BLaER1 treated with 17β-estradiol and CSF1 and Interleukin-3, amounts not matched to agents 10 nM and 100 nM (cell line): ENCODE data around the gene DENND6A.
"Not testable (repeated sequence)": the region's sequence is repeated elsewhere in the genome, so short reads cannot be mapped to it uniquely, and the experiment has no call there.

ENCODE experiments used
- H3K27ac ChIP-seq, 11 experiments: shearing (Covaris generic); formaldehyde crosslinking; 2 replicates each; pipeline ENCODE4 v1.8.1; 2022
- H3K27me3 ChIP-seq, 11 experiments: shearing (Covaris generic); formaldehyde crosslinking; 2 replicates each; pipeline ENCODE4 v1.8.1; 2022
- H3K36me3 ChIP-seq, 11 experiments: shearing (Covaris generic); formaldehyde crosslinking; 2 replicates each; pipeline ENCODE4 v1.8.1; 2022
- H3K4me1 ChIP-seq, 10 experiments: shearing (Covaris generic); formaldehyde crosslinking; 2 replicates each; pipeline ENCODE4 v1.8.1; 2022
- H3K4me2 ChIP-seq, 11 experiments: shearing (Covaris generic); formaldehyde crosslinking; 2 replicates each; pipeline ENCODE4 v1.8.1; 2022
- H3K4me3 ChIP-seq, 10 experiments: shearing (Covaris generic); formaldehyde crosslinking; 2 replicates each; pipeline ENCODE4 v1.8.1; 2022
- H3K9ac ChIP-seq, 11 experiments: shearing (Covaris generic); formaldehyde crosslinking; 2 replicates each; pipeline ENCODE4 v1.8.1; 2022
- H3K9me3 ChIP-seq, 11 experiments: shearing (Covaris generic); formaldehyde crosslinking; replicated peaks in 1 of 11; 2 replicates each; pipeline ENCODE4 v1.8.1; 2022
- H4K20me1 ChIP-seq, 11 experiments: shearing (Covaris generic); formaldehyde crosslinking; 2 replicates each; pipeline ENCODE4 v1.8.1; 2022
- Cebpa-rat ChIP-seq, 11 experiments: shearing (Covaris generic); IDR thresholded peaks; 2 replicates each; pipeline ENCODE4 v1.8.1; 2022

The DENND6A gene

GRCh38 chr3:57634259-57634658 is 58.6 kb downstream of the DENND6A start:
- not testable (repeated sequence) for H3K4me1 ChIP-seq, H3K27me3 ChIP-seq, H3K9me3 ChIP-seq, H3K4me2 ChIP-seq, H4K20me1 ChIP-seq, H3K9ac ChIP-seq, H3K27ac ChIP-seq, H3K4me3 ChIP-seq
- peak in 3 of 11 experiments; percentile 19 to 59 (median 42); a peak in 3 of 22 replicates for TF ChIP-seq Cebpa-rat (IDR thresholded peaks at IDR 0.05)
- H3K36me3 ChIP-seq, result peaks cover 87 to 98% (median 90%) of the 10 kb centered on the region in 11 experiments

- no peak for TF ChIP-seq Cebpa-rat (IDR thresholded peaks at IDR 0.05)
- peaks cover 84 to 99% (median 95%) of the 10 kb centered on the region in 11 experiments for H3K36me3 ChIP-seq
These were observed 64.9 kb downstream of the DENND6A start for GRCh38 chr3:57627976-57628375.

GRCh38 chr3:57624801-57625200 is 68.1 kb downstream of the DENND6A start:
- no peak overlapping the region for H3K27ac ChIP-seq
- no peaks in the 10 kb centered on the region for H4K20me1 ChIP-seq
- H3K36me3 ChIP-seq, result peaks cover 56 to 93% (median 78%) of the 10 kb centered on the region in 11 experiments
- H3K9me3 ChIP-seq, result no peaks in the 10 kb centered on the region
- H3K4me1 ChIP-seq, result no peaks in the 10 kb centered on the region
- H3K4me2 ChIP-seq, result no peak overlapping the region
- no peak overlapping the region for H3K4me3 ChIP-seq
- no peaks in the 10 kb centered on the region for H3K27me3 ChIP-seq
- no peak overlapping the region for H3K9ac ChIP-seq
- TF ChIP-seq Cebpa-rat (IDR thresholded peaks at IDR 0.05), result no peak

More at GRCh38 chr3:57627976-57628375, 64.9 kb downstream of the DENND6A start:
- Histone ChIP-seq H3K9ac (no peak overlapping the region), H3K4me3 (no peak overlapping the region), H3K9me3 (no peaks in the 10 kb centered on the region), H3K27me3 (no peaks in the 10 kb centered on the region), H3K27ac (no peak overlapping the region), H4K20me1 (no peaks in the 10 kb centered on the region), H3K4me1 (no peaks in the 10 kb centered on the region), H3K4me2 (no peak overlapping the region)

DNA sequence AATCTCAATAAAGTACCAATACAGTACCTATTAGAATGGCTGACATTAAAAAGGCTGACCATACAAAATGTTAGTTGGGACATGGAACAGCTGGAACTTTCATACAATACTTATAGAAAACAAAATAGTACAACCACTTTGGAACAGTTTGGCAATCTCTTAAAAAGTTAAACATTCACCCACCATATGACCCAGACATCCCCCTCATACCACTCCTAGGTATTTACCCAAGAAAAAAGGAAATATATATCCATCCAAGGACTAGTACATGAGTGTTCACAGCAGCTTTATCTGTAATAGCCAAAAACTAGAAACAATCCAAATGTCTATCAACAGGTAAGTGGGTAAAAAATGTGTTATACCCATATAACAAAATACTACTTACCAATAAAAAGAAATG is 70.5 kb downstream of the DENND6A start:
- Histone ChIP-seq H3K4me1 (no peaks in the 10 kb centered on the region), H3K9ac (no peak overlapping the region), H3K4me2 (no peak overlapping the region), H3K36me3 (peaks cover 48 to 88% (median 66%) of the 10 kb centered on the region in 11 experiments), H3K4me3 (no peak overlapping the region), H4K20me1 (no peaks in the 10 kb centered on the region), H3K27ac (no peak overlapping the region), H3K27me3 (no peaks in the 10 kb centered on the region), H3K9me3 (peaks cover 0 to 9% (median 4%) of the 10 kb centered on the region in 11 experiments; a peak in 7 of 22 replicates)
- no peak for TF ChIP-seq Cebpa-rat (IDR thresholded peaks at IDR 0.05)

GRCh38 chr3:57617739-57618138 is 75.1 kb downstream of the DENND6A start:
- Histone ChIP-seq H3K27me3 (no peaks in the 10 kb centered on the region), H4K20me1 (no peaks in the 10 kb centered on the region), H3K4me2 (no peak overlapping the region), H3K9me3 (peaks cover 0 to 9% (median 4%) of the 10 kb centered on the region in 11 experiments; a peak in 7 of 22 replicates), H3K27ac (no peak overlapping the region), H3K36me3 (peaks cover 10 to 47% (median 23%) of the 10 kb centered on the region in 11 experiments; a peak in 20 of 22 replicates), H3K4me1 (peaks cover 0 to 15% (median 0%) of the 10 kb centered on the region in 10 experiments; a peak in 7 of 20 replicates), H3K4me3 (no peak overlapping the region), H3K9ac (no peak overlapping the region)
- TF ChIP-seq Cebpa-rat (IDR thresholded peaks at IDR 0.05), result no peak

- no peak for TF ChIP-seq Cebpa-rat (IDR thresholded peaks at IDR 0.05)
- no peaks in the 10 kb centered on the region for H4K20me1 ChIP-seq
- H3K9ac ChIP-seq, result 0 out of 22 replicates have a peak overlapping the region, but pooled peaks of 1 of the 11 experiments have one; percentile 38
- peaks cover 0 to 16% (median 6%) of the 10 kb centered on the region in 11 experiments; a peak in 10 of 22 replicates for H3K9me3 ChIP-seq
- H3K4me3 ChIP-seq, result no peak overlapping the region
- H3K36me3 ChIP-seq, result peaks cover 10 to 36% (median 14%) of the 10 kb centered on the region in 11 experiments; a peak in 19 of 22 replicates
- no peaks in the 10 kb centered on the region for H3K27me3 ChIP-seq
- H3K4me1 ChIP-seq, result peaks cover 0 to 15% (median 0%) of the 10 kb centered on the region in 10 experiments; a peak in 7 of 20 replicates
- no peak overlapping the region for H3K27ac ChIP-seq
- H3K4me2 ChIP-seq, result peak overlapping the region in 3 of 11 experiments; percentile 11 to 46 (median 31); a peak in 6 of 22 replicates
These were observed 76.6 kb downstream of the DENND6A start for GRCh38 chr3:57616233-57616632.

- H3K9ac ChIP-seq, H4K20me1 ChIP-seq, H3K27me3 ChIP-seq, H3K4me3 ChIP-seq, H3K4me2 ChIP-seq, H3K27ac ChIP-seq: not testable (repeated sequence)
- Histone ChIP-seq H3K9me3 (peaks cover 0 to 22% (median 11%) of the 10 kb centered on the region in 11 experiments; a peak in 20 of 22 replicates), H3K36me3 (peaks cover 0 to 17% (median 7%) of the 10 kb centered on the region in 11 experiments; a peak in 21 of 22 replicates), H3K4me1 (peaks cover 0 to 15% (median 0%) of the 10 kb centered on the region in 10 experiments; a peak in 7 of 20 replicates)
These were observed 81.0 kb downstream of the DENND6A start for GRCh38 chr3:57611870-57612269.

DNA sequence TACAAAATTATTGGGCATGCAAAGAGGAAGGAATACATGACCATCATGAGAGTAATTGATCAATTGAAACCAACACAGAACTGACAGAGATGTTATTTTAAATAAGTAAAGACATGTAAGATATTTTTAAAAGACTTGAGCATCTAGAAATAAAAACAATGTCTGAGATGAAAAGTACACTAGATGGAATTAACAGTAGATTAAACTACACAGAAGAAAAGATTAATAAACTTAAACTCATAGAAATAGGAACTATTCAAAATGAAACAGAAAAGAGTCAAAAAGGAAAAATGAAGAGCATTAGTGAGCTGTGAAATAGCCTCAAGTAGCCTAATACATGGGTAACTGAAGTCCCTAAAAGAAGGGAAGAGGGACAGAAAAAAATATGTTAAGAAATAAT is 87.2 kb downstream of the DENND6A start:
- Histone ChIP-seq H3K27me3 (no peaks in the 10 kb centered on the region), H3K4me1 (no peaks in the 10 kb centered on the region), H3K9ac (no peak overlapping the region), H3K4me2 (no peak overlapping the region), H3K36me3 (peaks cover 21 to 48% (median 43%) of the 10 kb centered on the region in 11 experiments), H3K4me3 (no peak overlapping the region), H3K9me3 (peaks cover 13 to 35% (median 28%) of the 10 kb centered on the region in 11 experiments; a peak in 21 of 22 replicates), H4K20me1 (no peaks in the 10 kb centered on the region), H3K27ac (no peak overlapping the region)
- TF ChIP-seq Cebpa-rat (IDR thresholded peaks at IDR 0.05), result no peak

- H3K9me3 ChIP-seq, result peaks cover 13 to 35% (median 28%) of the 10 kb centered on the region in 11 experiments; a peak in 21 of 22 replicates
- H3K36me3 ChIP-seq, result peaks cover 21 to 49% (median 44%) of the 10 kb centered on the region in 11 experiments
- no peak for TF ChIP-seq Cebpa-rat (IDR thresholded peaks at IDR 0.05)
- no peak overlapping the region for H3K4me3 ChIP-seq
- H3K4me1 ChIP-seq, result peaks cover 0 to 2% (median 0%) of the 10 kb centered on the region in 10 experiments; a peak in 5 of 20 replicates
- no peaks in the 10 kb centered on the region for H4K20me1 ChIP-seq
- H3K27ac ChIP-seq, result no peak overlapping the region
- no peak overlapping the region for H3K4me2 ChIP-seq
- no peaks in the 10 kb centered on the region for H3K27me3 ChIP-seq
- H3K9ac ChIP-seq, result no peak overlapping the region
These were observed 87.9 kb downstream of the DENND6A start for GRCh38 chr3:57604971-57605370.

GRCh38 chr3:57600195-57600594 is 92.7 kb downstream of the DENND6A start:
- no peak for TF ChIP-seq Cebpa-rat (IDR thresholded peaks at IDR 0.05)

More at GRCh38 chr3:57600195-57600594, 92.7 kb downstream of the DENND6A start:
- H4K20me1 ChIP-seq, result peaks cover 7 to 18% (median 14%) of the 10 kb centered on the region in 11 experiments
- peaks cover 2 to 7% (median 6%) of the 10 kb centered on the region in 11 experiments; a peak in 18 of 22 replicates for H3K9me3 ChIP-seq
- no peak overlapping the region for H3K9ac ChIP-seq
- no peak overlapping the region for H3K27ac ChIP-seq
- H3K27me3 ChIP-seq, result no peaks in the 10 kb centered on the region
- H3K4me3 ChIP-seq, result no peak overlapping the region
- peaks cover 12 to 29% (median 23%) of the 10 kb centered on the region in 11 experiments; a peak in 19 of 22 replicates for H3K36me3 ChIP-seq
- peaks cover 16 to 24% (median 20%) of the 10 kb centered on the region in 10 experiments for H3K4me1 ChIP-seq
- H3K4me2 ChIP-seq, result peak overlapping the region in 2 of 11 experiments; percentile 92 to 96; a peak in 4 of 22 replicates
